Right cardiac atrium (tissue), 5 donors: ENCODE measurements around the gene GPR108. TPM values are rescaled to one million over a fixed set of nuclear protein-coding genes. Genes with fewer than 3 reads are reported as not detected.

Source experiments
- ATAC-seq, 2 donors: fragments of 200-7000 bp; cut with Tn5 transposase; one replicate each; pipeline versions ENCODE4 v1.8.0 to v1.9.1; 2020; ENCODE audit warnings: moderate library complexity in 2 of 2, mild to moderate bottlenecking in 1 of 2
- DNase-seq, 3 donors: peaks; one replicate each; pipeline ENCODE4 v3.0.0-alpha.2; 2020
- H3K27ac ChIP-seq: one replicate; pipeline ENCODE4 v1.5.1; 2013; ENCODE audit warnings: mild to moderate bottlenecking, low read length, control low read depth, moderate library complexity
- H3K27me3 ChIP-seq: one replicate; pipeline ENCODE4 v1.6.1; 2013; ENCODE audit not compliant: control insufficient read depth, insufficient read depth
- H3K4me1 ChIP-seq: one replicate; pipeline ENCODE4 v1.6.1; 2013; ENCODE audit warnings: low read length; ENCODE audit not compliant: control insufficient read depth, insufficient read depth
- H3K4me3 ChIP-seq: one replicate; pipeline ENCODE4 v1.5.1; 2013; ENCODE audit warnings: low read length, control low read depth
- H3K9me3 ChIP-seq: one replicate; pipeline ENCODE4 v1.6.1; 2013; ENCODE audit warnings: low read length; ENCODE audit not compliant: control insufficient read depth
- WGBS: extraction: QIAGEN DNeasy Blood & Tissue Kit; methylation state at CpG from one replicate; pipeline ENCODE4 v1.1.7; 2013; 5-methylcytosine and 5-hydroxymethylcytosine counted together
- intact Hi-C, 4 donors: fragments of 100-400 bp; cut with DNase I; formaldehyde crosslinking; loops; one replicate each; pipeline versions ENCODE4 v1.11.0 to v1.14.0; 2022 to 2023
- microRNA-seq, 2 donors: library from miRNA; unstranded; fragments of <30 nt; microRNA quantifications; one replicate each; pipeline ENCODE4 v1.2.0, GENCODE V29; 2020 to 2021
- polyA plus RNA-seq: library from polyadenylated mRNA; stranded (reverse); fragments of 200-250 nt; gene quantifications from one replicate; pipeline ENCODE4 v1.2.3, GENCODE V29; 2013
- total RNA-seq, 4 donors: library from RNA; stranded (reverse); fragmentation: NEBNext Ultra II Directional; extraction: Animal tissue kit (Norgen Biotek cat#: 25700); gene quantifications; one replicate each; pipeline ENCODE4 v1.2.1, GENCODE V29; 2021
- donor health status: healthy with polysubstance abuse.
- donor health status: DM: no; HTN: yes; CAD: no.
- donor health status: DM: no; HTN: no; CAD: no.
- donor health status: DM: no; HTN: yes; CAD: no; lungs with severe emphysema.
- donor health status: DM: yes; HTN: yes; CAD: no.

The GPR108 gene
- total and polyA plus RNA-seq, 5 donors, result 28.2 to 38.4 (median 35.8) TPM

DNA sequence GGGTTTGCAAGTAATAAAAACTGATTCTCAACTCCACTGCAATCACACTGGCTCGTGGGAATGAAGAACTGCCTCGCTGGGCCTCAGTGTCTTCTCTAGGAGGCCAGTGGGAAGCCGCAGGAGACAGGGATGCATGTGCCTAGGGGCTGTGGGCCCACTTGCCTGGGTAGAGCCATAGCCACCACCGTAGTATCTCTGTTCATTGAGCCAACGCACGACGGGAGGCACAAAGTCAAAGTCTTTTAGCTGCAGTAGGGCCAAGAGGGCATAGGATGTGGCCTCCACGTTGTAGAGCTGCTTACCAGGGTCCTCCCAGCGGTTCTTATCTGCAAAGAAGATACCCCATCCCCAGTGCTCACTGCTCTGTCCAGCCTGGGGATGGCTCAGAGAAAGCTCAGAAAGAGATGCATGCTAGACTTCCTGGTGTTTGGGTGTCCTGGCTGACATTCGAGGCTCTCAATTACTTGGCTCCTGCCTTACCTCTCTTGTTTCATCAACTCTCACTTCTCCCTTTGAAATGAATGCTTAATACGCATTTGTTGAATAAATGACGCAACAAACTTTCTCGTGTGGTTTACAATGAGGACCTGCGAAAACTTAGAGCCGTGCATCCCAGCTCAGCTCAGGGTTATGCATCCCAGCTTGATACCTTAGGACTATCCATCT, 51.3 kb downstream of the GPR108 start:
- H3K4me3 ChIP-seq, result no peak overlapping the region
- intact Hi-C loops, result no loop called here
- H3K4me1 ChIP-seq, result no peaks in the 10 kb centered on the region
- no peaks in the 10 kb centered on the region for H3K27me3 ChIP-seq
- WGBS, result 86% methylated on average over 15 of the region's 15 CpGs
- DNase-seq (no peak), ATAC-seq (no peak)
- no peaks in the 10 kb centered on the region for H3K9me3 ChIP-seq
- no peak overlapping the region for H3K27ac ChIP-seq

DNA sequence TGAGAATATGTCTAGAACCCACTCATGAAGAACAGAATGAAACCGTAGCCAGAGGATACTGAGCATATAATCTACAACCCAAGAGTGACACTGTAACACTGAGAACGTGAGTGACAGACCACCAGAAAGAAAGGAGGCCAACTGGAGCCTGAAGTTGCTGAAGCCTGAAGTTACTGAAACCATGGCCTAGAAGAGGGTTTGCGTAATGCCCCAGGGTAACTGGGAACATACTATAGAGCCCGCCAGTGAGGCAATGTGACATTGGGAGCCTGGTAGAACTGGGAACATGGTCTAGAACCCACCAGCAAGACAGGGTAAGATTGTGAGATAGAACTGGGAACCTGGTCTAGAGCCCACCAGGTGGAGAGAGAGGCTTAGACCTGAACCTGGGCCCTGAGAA, 51.9 kb downstream of the GPR108 start:
- Histone ChIP-seq H3K4me3 (no peak overlapping the region), H3K4me1 (no peaks in the 10 kb centered on the region), H3K27ac (no peak overlapping the region), H3K9me3 (no peaks in the 10 kb centered on the region), H3K27me3 (no peaks in the 10 kb centered on the region)
- DNase-seq (no peak), ATAC-seq (no peak)
- intact Hi-C loops, result no loop called here
- 78% methylated on average over 4 of the region's 4 CpGs for WGBS

DNA sequence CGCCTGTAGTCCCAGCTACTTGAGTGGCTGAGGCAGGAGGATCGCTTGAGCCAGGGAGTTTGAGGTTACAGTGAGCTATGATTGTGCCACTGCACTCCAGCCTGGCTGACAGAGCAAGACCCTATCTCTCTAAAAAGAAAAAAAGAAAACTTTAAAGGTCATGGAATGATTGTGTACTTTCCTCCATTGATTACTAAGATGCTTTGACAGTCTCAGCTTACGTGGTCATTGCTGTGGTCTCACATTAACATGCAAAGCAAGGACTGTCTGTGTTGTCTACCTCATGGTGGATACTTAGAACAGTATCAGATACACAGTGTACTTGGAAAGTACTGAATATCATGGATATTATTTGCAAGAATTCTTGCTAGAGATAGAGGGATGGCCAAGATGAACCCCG, 53.4 kb downstream of the GPR108 start:
- no peak overlapping the region for H3K27ac ChIP-seq
- H3K4me1 ChIP-seq, result no peaks in the 10 kb centered on the region
- H3K4me3 ChIP-seq, result no peak overlapping the region
- 93% methylated on average over 4 of the region's 4 CpGs for WGBS
- intact Hi-C loops, result no loop called here
- no peak for ATAC-seq
- H3K9me3 ChIP-seq, result no peaks in the 10 kb centered on the region
- no peak for DNase-seq
- no peaks in the 10 kb centered on the region for H3K27me3 ChIP-seq

DNA sequence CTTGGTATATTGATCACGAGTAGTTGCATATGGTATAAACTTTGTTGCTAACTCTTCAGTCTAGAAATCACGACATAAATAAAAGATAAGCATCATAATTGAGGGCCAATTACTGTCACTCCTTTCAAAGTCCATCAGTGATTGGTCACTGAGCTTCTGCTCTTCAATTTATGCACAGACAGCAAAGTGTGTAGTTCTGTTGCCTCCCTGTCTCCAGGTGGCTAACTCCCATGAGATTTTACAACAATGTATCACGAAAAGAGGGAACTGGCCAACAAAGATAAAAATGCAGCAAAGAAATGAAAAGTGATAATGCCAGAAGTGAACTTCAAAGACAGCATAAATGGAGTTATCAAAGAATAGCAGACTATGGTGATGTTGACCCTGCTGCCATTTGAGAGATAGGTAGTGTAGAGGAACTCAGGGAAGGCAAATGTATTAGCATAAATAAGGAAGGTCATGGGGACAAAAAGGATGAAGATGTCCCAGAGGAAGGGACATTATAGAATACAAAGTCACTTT, 54.7 kb downstream of the GPR108 start:
- H3K27ac ChIP-seq, result no peak overlapping the region
- H3K9me3 ChIP-seq, result no peaks in the 10 kb centered on the region
- no peaks in the 10 kb centered on the region for H3K4me1 ChIP-seq
- WGBS, result 59% methylated on average over 3 of the region's 3 CpGs
- intact Hi-C loops, result no loop called here
- no peaks in the 10 kb centered on the region for H3K27me3 ChIP-seq
- ATAC-seq (no peak), DNase-seq (no peak)
- H3K4me3 ChIP-seq, result no peak overlapping the region

DNA sequence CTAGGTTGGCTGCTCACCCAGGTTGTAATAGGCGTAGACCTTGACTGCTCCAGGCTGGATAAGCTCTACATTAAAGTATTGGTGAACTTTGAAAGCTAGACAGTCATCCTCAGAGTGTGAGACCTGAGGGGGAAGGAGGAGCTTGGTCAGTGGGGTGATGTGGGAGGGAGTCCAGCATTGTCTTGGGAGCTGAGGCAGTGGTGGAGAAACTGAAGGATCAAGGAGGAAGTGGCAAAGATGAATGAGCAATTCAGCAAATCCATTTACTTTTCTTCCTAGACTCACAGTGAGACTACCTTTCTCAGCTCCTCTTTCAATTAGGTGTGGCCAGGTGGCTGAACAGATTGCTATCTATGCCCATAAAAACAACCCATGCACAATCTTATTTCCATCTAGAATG, 57.2 kb downstream of the GPR108 start:
- intact Hi-C loops, result no loop called here

More for the DNA sequence above, 57.2 kb downstream of the GPR108 start:
- Histone ChIP-seq H3K4me3 (no peak overlapping the region), H3K4me1 (no peaks in the 10 kb centered on the region), H3K27ac (no peak overlapping the region), H3K9me3 (no peaks in the 10 kb centered on the region), H3K27me3 (no peaks in the 10 kb centered on the region)
- DNase-seq, result no peak
- no peak for ATAC-seq
- 90% methylated on average over 1 of the region's 1 CpG for WGBS

Small RNA genes within 50 kb of the gene (microRNA-seq; reads per million reads assigned to microRNA genes)
- gene MIR6791, result 0 to 0.54 reads per million in 2 donors

Other genes starting within 250 kb of the GPR108 start
- gene TUBB4A, start 235.3 kb downstream of the GPR108 start, total RNA-seq, result 1 to 10 TPM in 3 of 4 donors, under 1 TPM in 1; 0.45 to 7.4 (median 2.7) TPM
- 2.2 TPM for gene TUBB4A, start 235.3 kb downstream of the GPR108 start, polyA plus RNA-seq
- under 1 TPM; 0.17 to 0.91 (median 0.24) TPM for gene TNFSF9, start 206.6 kb downstream of the GPR108 start, total RNA-seq
- 0.14 TPM for gene TNFSF9, start 206.6 kb downstream of the GPR108 start, polyA plus RNA-seq
- not detected for gene CD70, start 146.4 kb downstream of the GPR108 start, total RNA-seq
- gene CD70, start 146.4 kb downstream of the GPR108 start, polyA plus RNA-seq, result not detected
- gene TNFSF14, start 67.4 kb downstream of the GPR108 start, total RNA-seq, result 1 to 10 TPM in 2 of 4 donors, under 1 TPM in 2; 0.08 to 1.1 (median 0.83) TPM
- 0.29 TPM for gene TNFSF14, start 67.4 kb downstream of the GPR108 start, polyA plus RNA-seq
- 100 to 1,000 TPM; 136 to 537 (median 382) TPM for gene C3, start 16.9 kb downstream of the GPR108 start, total RNA-seq
- 273 TPM for gene C3, start 16.9 kb downstream of the GPR108 start, polyA plus RNA-seq
- 10 to 100 TPM; 68.8 to 89.5 (median 78.8) TPM for gene TRIP10, start 2.1 kb upstream of the GPR108 start, total RNA-seq
- 92.6 TPM for gene TRIP10, start 2.1 kb upstream of the GPR108 start, polyA plus RNA-seq
- gene SH2D3A, start 29.9 kb upstream of the GPR108 start, total RNA-seq, result under 1 TPM in 2 of 4 donors, not detected in 2; 0.09 to 0.25 TPM
- gene SH2D3A, start 29.9 kb upstream of the GPR108 start, polyA plus RNA-seq, result 0.54 TPM
- gene VAV1, start 35.1 kb upstream of the GPR108 start, total RNA-seq, result 1 to 10 TPM; 2.0 to 3.7 (median 3.4) TPM
- gene VAV1, start 35.1 kb upstream of the GPR108 start, polyA plus RNA-seq, result 0.84 TPM
- gene ADGRE1, start 150.0 kb upstream of the GPR108 start, total RNA-seq, result under 1 TPM; 0.25 to 0.53 (median 0.38) TPM
- not detected for gene ADGRE1, start 150.0 kb upstream of the GPR108 start, polyA plus RNA-seq